ENCODE results near the gene HOXA3. TPM values are rescaled to one million over a fixed set of nuclear protein-coding genes. Genes with fewer than 3 reads are reported as not detected.

The HOXA3 gene
- total RNA-seq, 1 donor from 2014 or later: 0.72 TPM

DNA sequence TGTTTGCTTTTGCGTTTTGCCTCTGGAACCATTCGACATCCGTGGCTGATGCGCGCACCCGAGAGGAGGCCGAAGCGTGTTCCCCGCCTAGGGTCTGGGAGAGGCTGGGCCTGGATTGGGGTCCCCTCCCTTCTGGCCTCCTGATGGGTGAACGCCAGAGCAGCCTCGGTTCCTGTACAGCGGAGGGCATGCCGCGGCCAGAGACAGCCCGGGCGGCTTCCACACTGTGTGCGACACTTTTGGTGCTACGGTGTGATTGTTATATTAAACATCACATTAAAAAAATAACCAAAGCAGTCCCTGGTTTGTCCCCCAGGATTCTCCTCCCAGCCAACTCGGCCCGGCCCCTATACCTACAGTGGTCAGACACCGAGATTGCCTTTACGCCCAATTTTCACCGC, 7.8 kb upstream of the HOXA3 start:
- ATAC-seq: no peak
- peak; percentile 26 for DNase-seq
- intact Hi-C loops (cut with micrococcal nuclease): loop anchor here (5.0 to 10.0 kb wide), 2 partner anchors 478 to 785 kb away; no protein-coding TSS in a partner anchor

DNA sequence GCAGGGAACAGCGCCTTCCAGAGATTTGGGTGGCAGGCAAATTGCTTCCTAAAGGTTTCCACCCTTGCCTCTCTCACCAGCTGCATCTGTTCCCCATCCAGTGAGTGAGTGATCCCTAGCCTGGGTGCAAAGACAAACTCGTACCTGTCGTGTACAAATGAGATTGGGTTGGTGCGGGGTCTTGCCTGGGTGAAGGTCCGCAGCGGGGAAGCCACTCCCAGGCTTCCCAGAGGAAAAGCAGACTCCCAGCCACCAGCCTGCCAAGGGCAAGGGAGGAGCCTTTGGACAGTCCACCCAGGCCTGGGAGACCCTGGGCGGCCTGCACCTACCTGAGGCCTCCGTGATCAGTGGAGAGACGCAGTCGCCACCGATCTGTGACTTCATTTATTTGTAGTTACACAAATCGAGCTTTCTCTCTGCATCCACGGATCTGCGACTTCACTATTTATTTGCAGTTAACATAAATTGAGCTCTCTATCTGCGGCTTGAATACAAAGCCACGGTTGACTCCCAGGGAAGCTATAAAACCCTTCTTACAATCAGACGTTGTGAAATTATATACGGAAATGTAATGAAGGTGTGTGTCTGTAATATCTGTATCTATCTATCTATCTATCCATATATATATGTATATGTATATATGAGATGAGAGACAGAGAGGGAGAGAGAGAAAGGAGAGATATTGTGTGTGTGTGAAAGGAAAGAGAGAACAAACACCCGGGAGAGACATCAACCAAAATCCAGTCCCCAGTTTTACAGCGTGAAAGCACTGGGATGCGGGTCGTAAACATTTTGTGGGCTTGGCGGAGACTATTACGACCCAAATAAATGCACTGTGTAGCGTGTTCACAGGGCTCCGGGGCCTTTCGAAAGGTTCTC, 7.1 kb upstream of the HOXA3 start:
- intact Hi-C loops (cut with micrococcal nuclease): loop anchor here (5.0 to 10.0 kb wide), 2 partner anchors 477 to 785 kb away; no protein-coding TSS in a partner anchor
- peak; percentile 24 for DNase-seq

DNA sequence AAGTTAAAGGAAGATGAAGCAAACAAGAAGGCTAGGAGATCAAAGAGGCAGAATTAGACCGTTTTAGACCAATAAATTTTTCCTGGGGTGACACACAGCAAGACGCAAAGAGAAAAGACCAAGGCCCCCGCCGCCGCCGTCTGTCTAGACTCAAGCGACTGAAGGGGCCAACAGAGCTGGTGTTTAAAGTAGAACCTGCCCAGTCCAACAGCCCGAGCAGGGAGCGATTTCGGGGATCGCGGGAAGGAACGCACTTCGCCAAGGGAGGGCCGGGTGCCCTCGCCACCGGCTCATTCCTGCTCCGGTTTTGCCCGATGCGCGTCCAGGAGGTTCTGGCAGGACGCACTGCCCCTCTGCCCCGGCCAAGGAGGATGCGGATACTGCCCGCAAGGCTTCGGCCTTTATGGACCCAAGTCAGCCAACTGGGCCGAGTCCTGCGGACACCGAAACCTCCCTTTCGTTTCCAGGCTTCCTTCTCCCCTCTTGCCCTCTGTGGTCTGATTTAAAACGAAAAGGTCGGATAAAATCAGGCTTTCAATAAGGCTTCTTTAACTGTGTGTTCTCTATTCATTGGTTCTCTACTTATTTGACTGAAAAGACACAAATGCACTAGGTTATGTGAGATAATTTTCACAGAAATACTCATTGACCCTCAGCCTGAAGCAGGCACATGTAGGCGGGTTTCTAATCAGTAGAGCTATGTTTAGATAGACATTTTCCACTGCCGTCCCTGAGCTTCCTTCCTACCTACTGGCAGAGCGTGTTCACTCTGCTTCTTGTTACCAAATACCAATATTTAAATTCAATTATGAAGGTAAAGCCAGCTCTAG, 6.3 kb upstream of the HOXA3 start:
- no peak for ATAC-seq
- no peak for DNase-seq
- intact Hi-C loops (cut with micrococcal nuclease): no loop called here

More for the DNA sequence above, 7.1 kb upstream of the HOXA3 start:
- ATAC-seq: no peak

DNA sequence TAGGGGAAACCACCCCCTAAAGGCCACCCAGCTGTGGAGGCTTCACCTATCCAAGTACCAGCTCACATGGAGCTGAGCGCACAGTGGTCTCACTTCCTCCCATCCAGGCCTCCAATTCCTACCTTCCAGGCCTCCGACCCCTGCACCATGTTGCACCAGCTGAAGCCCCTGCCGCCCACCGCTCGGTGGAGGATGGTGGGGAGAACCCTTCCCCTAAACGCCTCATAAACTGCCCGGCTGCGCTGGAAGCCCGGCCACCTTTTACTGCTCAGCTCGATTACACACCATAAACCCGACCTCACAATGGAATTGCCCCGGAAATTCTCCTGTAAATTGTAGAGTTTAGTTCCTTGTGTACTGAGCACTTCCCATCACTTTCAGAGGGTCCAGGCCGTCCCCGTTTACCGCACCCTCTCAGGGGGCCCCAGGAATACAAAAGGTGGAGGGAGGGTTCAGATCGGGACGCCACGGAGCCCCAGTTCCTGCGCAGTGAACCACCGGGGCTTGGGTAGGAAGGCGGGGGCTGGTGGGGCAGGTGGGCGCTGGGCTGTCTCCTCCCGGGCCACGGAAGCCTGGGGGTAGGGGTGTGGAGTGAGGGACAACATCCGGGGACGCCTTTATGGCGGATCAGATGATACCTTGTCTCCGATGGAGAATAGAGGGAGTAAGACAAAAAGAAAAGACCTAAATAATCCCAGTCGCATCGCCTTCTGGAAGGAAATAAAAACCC, 5.5 kb upstream of the HOXA3 start:
- intact Hi-C loops (cut with micrococcal nuclease): no loop called here
- ATAC-seq (no peak), DNase-seq (no peak)

DNA sequence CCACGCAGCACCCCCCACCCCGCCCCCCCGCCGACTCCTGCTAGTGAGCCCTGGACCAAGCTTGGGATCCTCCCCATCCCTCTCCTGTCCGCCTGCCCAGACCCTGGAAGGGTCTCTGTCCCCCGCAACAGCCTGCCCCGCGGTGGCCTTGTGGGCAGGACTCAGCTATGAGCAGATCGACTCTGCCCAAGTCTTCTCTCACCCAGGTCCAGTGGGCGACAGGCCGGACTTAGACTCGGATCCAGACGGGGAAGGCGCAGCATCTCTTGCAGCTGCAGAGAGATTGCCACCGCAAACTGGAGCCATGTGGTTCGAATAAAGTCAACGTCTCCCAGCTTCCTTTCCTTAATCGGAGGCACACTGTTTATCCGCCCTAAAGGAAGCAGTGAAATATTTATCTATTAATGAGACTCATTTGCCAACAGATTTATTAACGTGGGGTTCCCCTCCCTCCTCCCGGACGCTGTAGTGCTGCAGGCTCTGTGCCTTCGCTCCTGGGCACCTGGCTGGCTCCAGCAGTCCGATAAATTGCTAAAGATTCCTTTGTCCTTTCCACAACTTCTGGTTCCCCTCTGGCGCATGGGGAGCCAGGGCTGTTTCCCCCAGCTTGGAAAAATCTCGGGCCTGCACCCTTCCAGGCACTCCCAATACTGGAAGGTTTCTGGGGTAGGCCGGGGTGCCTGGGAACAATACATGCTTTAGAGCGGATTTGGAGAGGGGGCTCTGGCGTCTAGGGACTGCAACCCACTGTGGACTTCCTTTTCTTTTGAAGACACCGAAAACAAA, 4.7 kb upstream of the HOXA3 start:
- ATAC-seq: no peak
- no peak for DNase-seq
- intact Hi-C loops (cut with micrococcal nuclease): no loop called here

DNA sequence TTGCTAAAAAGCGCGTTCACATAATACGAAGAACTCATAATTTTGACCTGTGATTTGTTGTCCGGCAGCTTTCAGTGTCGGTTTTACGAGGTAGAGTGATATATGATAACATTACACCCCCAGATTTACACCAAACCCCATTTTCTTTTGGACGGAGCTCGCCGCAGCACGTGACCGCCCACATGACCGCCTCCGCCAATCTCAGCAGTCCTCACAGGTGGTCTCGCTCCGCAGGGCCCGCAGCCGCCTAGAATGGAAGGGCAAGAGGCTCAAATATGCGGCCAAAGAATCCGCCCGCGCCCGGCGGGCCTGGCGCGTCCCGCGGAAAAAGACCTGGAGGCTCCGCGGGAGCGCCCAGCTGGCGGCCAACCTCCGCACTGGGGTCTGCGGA, 4.1 kb upstream of the HOXA3 start, which contains the start of gene HOXA7:
TSS of gene HOXA7 (minus strand) at position 168 of the 391 bp plus-strand sequence. CDS start at position 38, 130 bp downstream.
- DNase-seq: peak; percentile 21
- no peak for ATAC-seq
- intact Hi-C loops (cut with micrococcal nuclease): no loop called here

DNA sequence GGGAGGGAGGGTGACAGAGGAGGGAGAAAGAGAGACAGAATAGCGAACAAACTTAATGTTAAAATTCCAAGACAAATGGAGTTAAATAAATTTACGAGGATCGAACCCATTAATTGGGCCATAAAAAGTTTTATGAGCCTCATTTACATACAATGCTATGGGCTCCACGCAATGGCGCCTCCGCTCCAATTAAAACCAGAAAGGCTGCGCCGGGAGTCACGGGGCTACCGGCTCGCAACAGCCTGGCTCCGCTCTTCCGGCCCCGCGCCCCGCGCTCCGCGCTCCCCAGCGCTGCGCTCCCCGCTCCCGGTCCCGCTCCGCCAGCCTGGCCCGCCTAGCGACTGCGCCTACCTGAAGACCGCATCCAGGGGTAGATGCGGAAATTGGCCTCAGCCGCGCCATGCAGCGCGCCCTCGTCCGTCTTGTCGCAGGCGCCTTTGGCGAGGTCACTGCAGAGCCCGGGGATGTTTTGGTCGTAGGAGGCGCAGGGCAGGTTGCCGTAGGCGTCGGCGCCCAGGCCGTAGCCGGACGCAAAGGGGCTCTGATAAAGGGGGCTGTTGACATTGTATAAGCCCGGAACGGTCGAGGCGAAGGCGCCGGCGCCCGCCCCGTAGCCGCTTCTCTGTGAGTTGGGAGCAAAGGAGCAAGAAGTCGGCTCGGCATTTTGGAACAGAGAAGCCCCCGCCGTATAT, 3.6 kb upstream of the HOXA3 start:
- DNase-seq: peak; percentile 7
- intact Hi-C loops (cut with micrococcal nuclease): no loop called here

DNA sequence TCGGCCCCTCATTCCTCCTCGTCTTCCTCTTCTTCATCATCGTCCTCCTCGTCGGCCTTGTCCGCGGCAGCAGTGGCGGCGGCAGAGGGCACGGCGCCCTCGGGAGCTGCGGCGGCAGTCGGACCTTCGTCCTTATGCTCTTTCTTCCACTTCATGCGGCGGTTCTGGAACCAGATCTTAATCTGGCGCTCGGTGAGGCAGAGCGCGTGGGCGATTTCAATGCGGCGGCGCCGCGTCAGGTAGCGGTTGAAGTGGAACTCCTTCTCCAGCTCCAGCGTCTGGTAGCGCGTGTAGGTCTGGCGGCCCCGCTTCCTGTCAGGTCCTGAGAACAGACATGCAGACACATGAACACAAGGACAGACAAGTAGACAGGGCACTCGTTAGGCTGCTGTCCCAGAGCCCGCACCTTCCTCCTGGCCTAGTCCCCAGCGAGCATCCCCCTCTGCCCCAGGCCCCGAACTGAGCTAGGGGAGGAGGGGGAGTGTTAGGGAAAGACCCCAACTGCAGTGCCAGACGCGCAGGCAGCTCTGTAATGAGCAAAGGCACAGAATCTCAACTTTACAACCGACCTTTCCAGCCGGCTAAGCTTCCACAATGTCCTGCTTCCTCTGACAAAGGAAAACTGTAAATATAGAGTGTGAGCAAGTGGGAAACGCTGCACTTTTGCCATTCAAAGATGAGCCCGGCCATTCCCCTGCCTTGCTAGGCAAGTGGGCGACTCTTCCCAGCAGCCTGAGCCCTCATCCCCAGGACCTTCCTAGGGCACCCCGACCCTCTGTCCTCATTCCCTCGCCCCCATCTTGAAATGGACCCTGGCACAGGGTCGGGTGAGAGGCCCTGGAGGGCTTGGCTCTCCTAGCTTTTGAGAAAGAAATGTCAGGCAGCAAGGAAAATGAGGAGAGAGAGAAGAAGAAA, 2.8 kb upstream of the HOXA3 start:
- DNase-seq: no peak
- intact Hi-C loops (cut with micrococcal nuclease): no loop called here

More for the DNA sequence above, 3.6 kb upstream of the HOXA3 start:
- no peak for ATAC-seq

DNA sequence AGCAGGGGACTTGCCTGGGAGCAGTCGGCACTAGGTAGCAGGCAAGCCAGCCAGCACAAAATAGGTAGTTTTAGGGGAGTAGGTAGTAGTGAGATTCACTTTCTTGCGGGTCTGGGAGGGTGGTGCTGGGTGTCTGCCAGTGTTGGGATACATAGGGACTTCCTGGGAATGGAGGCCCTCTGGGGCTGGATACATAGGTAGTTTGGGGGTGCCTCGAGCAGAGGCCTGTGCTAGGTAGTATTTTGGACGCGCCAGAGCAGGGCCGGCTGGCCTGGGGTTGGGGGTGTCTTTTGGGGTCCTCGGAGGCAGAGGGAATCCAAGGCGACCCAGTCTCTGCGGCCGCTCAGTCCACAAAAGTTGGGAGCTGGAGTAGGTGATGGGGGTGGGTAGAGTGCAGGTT, 2.0 kb upstream of the HOXA3 start:
- intact Hi-C loops (cut with micrococcal nuclease): no loop called here
- ATAC-seq (no peak), DNase-seq (no peak)

More for the DNA sequence above, 2.8 kb upstream of the HOXA3 start:
- ATAC-seq: no peak

DNA sequence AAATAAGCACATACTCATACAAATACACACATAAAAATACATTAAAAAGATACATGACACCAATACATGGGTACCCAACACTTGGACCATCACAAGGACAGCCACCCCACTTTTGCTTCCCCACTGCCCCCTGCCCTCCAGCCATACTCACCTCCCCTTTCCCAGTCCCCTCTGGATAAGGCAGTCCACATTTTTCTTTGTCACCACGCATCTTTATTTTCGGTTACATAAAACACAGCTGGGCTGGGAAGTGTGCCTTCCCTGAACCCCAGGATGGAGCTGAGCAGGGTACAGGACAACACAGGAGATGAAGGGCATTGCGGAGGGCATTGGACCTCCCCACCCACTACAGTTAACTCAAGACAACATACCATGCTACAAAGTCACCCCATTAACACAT, 1.1 kb upstream of the HOXA3 start:
- intact Hi-C loops (cut with micrococcal nuclease): no loop called here
- DNase-seq (no peak), ATAC-seq (no peak)

DNA sequence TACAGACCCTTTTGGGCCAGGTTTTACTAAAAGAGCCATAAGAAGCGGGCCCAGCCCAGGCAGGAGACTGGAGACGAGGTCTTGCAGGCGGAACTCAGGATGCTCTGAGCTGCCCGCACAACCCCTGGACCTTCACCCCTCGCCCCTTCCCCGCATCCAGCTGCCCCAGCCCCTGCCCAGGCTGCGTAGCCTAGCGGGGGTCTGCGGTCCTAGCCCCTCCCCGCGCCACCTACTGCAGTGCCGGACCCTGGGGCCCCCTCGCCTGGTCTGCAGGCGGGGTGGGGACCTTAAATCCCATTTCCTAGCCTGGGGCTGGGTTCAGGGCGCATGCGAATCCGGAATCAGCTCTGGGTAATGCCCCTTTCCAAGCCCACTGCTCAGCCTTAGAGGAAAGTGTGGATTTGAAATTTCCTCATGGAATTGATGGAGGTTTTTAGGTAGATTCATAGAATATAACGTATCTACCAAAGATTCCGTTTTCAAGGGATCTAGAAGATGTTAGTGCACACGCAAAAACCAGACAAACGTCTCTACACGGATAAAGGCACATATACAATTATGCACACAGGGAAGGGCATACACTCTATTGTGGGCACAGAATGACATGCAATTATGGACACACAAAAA, 546 bp upstream of the HOXA3 start:
- DNase-seq (no peak), ATAC-seq (no peak)
- intact Hi-C loops (cut with micrococcal nuclease): no loop called here

DNA sequence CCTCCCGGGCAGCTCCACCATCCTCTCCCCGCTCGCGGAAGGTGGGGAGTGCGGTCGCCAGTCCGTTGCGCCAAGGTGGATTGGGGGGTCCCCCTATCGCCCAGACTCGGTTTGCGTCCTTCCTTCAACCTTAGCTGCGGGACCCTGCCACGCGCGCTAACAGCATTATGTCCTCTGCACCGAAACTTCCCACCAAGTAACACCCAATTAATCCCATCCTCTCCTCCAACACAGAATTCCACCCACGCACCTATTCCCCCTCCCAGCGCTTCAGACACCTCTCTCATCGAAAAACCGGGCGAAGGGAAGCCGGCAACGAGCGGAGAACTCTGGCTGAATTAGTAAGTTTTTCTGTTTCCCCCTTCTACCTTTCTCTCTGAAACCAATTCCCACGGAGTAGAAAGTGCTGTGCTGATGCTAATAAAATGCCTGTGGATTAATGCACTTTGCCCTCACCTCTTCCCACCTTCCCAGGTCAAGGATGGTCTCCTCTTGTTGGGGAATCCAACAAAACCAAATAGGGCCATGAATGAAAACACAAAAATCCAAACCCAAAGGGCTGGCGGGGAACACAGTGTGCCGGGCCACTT, 947 bp downstream of the HOXA3 start:
- intact Hi-C loops (cut with micrococcal nuclease): no loop called here
- DNase-seq (no peak), ATAC-seq (no peak)

DNA sequence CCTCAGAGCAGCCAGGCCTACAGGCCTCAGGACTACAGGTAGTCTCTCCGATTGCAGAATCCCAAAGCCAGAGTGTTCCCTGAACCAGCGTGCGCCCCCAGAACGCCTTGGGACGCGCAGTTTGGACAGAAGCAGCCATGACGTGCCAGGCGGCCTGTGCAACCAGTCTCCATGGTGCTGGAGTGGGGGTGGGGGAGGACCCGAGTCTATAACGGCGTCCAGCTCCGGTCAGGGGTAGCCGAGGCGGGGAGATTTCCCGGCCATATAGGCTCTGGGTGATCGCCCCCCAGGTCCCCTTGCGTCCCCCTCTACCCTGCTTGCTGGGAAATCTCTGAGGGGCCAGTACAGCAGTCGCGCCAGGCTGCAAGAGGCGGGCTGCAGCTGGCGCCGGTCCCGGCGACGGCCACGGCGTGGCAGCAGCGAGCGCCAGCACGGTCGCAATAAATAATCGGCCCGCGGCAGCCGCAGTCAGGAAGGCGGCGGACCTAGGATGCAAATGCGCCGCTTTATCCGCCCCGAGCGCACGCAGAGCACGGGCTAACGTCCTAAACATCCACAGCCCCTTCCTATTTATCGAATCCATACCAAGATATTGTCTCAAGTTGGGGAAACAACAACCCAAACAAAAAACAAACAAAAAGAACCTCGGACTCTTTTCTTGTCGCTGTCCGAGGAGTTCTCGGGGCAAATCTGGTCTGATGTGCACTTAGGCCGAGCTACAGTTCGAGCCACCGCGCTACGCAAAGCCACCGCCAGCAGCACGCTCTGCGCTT, 1.6 kb downstream of the HOXA3 start:
- intact Hi-C loops (cut with micrococcal nuclease): no loop called here
- DNase-seq: peak; percentile 79
- ATAC-seq: peak; percentile 83

DNA sequence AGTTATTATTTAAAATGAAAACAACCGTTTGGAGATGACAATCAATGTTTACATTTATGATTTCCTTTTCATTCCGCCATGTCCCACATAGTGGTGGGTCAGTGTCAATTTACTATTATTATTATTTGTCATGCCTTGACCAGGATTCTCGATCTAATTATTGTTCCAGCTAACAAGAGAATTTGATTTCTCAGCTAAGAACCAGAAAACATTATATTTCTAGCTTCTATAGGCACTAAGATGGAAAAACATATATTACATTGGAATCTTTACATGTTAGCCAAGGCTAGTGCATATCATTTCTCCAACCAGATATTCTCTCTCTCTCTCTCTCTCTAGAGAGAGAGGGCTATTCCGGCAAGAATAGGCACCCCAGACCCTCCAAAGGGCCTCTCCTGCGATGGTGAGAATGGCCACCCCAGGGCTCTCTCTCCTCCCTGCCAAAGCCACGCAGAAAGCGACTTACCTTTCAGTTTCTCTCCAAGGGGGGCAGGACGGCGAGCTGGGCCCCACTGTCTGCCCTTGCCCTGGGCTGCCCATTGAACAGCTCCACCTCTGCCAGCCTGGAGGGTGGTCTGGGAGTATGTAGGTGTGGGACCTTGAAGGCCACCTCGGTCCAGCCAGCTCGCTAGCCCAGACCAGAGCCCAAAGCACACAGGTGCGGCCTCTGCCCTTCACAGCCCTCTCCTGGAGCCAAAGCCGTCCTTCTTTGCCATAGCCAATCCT, 2.4 kb downstream of the HOXA3 start:
- ATAC-seq (no peak), DNase-seq (no peak)
- intact Hi-C loops (cut with micrococcal nuclease): no loop called here
